MM.1S (cell line): ENCODE measurements around the gene GABRB2.

ENCODE experiments used
- DNase-seq: peaks from one replicate; pipeline ENCODE4 v3.0.0-alpha.2; 2015
- H2AFZ ChIP-seq: fragments of 300-600 bp; sonication (generic); 2 replicates; pipeline ENCODE4 v1.6.0; 2016; ENCODE audit warnings: antibody characterized with exemption, low read length
- H3F3A ChIP-seq: fragments of 300-600 bp; sonication (generic); 2 replicates; pipeline ENCODE4 v1.6.1; 2016; ENCODE audit warnings: mild to moderate bottlenecking, antibody characterized with exemption, low read length, moderate library complexity, mixed read lengths; ENCODE audit not compliant: insufficient read depth
- H3K27ac ChIP-seq: fragments of 300-600 bp; sonication (generic); 2 replicates; pipeline ENCODE4 v1.5.1; 2016; ENCODE audit warnings: mild to moderate bottlenecking, low read length
- H3K27me3 ChIP-seq: fragments of 300-600 bp; sonication (generic); replicated peaks from 2 replicates; pipeline ENCODE4 v1.6.0; 2016; ENCODE audit warnings: low read length; ENCODE audit not compliant: insufficient read depth
- H3K36me3 ChIP-seq: fragments of 300-600 bp; sonication (generic); replicated peaks from 2 replicates; pipeline ENCODE4 v1.6.1; 2016; ENCODE audit warnings: mild to moderate bottlenecking, low read length, mixed read lengths; ENCODE audit not compliant: insufficient read depth
- H3K4me1 ChIP-seq: fragments of 300-600 bp; sonication (generic); 2 replicates; pipeline ENCODE4 v1.6.1; 2016; ENCODE audit warnings: low read length, mixed read lengths
- H3K4me2 ChIP-seq: fragments of 300-600 bp; sonication (generic); 2 replicates; pipeline ENCODE4 v1.6.0; 2016; ENCODE audit warnings: low read depth, low read length
- H3K4me3 ChIP-seq: fragments of 300-600 bp; sonication (generic); 2 replicates; pipeline ENCODE4 v1.5.1; 2016; ENCODE audit warnings: low read length, mixed read lengths
- H3K79me2 ChIP-seq: fragments of 300-600 bp; sonication (generic); 2 replicates; pipeline ENCODE4 v1.6.1; 2016; ENCODE audit warnings: mixed run types, low read length, mixed read lengths
- H3K9ac ChIP-seq: fragments of 300-600 bp; sonication (generic); 2 replicates; pipeline ENCODE4 v1.6.1; 2016; ENCODE audit warnings: low read length, mixed read lengths
- H3K9me2 ChIP-seq: fragments of 300-600 bp; sonication (generic); replicated peaks from 2 replicates; pipeline ENCODE4 v1.6.1; 2016; ENCODE audit warnings: mild to moderate bottlenecking, low read length, mixed read lengths; ENCODE audit not compliant: insufficient read depth
- H3K9me3 ChIP-seq: fragments of 300-600 bp; sonication (generic); replicated peaks from 2 replicates; pipeline ENCODE4 v1.6.1; 2016; ENCODE audit warnings: mild to moderate bottlenecking, low read length, mixed read lengths; ENCODE audit not compliant: insufficient read depth
- H4K20me1 ChIP-seq: fragments of 300-600 bp; sonication (generic); 2 replicates; pipeline ENCODE4 v1.6.1; 2016; ENCODE audit warnings: mild to moderate bottlenecking, low read length, moderate library complexity, mixed read lengths; ENCODE audit not compliant: insufficient read depth
- EZH2 ChIP-seq: fragments of 300-600 bp; sonication (generic); optimal IDR thresholded peaks from 2 replicates; pipeline ENCODE3; 2017; ENCODE audit warnings: low read depth, mild to moderate bottlenecking, antibody characterized with exemption, low read length, mixed read lengths
- EZH2phosphoT487 ChIP-seq: fragments of 300-600 bp; sonication (generic); IDR thresholded peaks from 2 replicates; pipeline ENCODE4 v1.6.1; 2018; ENCODE audit warnings: antibody characterized with exemption, low read length
- TF ChIP-seq, protein P1 (sequence below): fragments of 300-600 bp; sonication (generic); IDR thresholded peaks from 2 replicates; pipeline ENCODE4 v1.5.1; 2016; ENCODE audit warnings: antibody characterized with exemption, low read length, mixed read lengths

The GABRB2 gene

GRCh38 chr5:161403996-161404395, 142.5 kb downstream of the GABRB2 start:
- no peak overlapping the region for H3K9ac ChIP-seq
- H3K36me3 ChIP-seq: no peaks in the 10 kb centered on the region
- H3K27ac ChIP-seq: no peak overlapping the region
- TF ChIP-seq EZH2phosphoT487: no peak
- TF ChIP-seq EZH2: no peak
- TF ChIP-seq, protein P1, sequence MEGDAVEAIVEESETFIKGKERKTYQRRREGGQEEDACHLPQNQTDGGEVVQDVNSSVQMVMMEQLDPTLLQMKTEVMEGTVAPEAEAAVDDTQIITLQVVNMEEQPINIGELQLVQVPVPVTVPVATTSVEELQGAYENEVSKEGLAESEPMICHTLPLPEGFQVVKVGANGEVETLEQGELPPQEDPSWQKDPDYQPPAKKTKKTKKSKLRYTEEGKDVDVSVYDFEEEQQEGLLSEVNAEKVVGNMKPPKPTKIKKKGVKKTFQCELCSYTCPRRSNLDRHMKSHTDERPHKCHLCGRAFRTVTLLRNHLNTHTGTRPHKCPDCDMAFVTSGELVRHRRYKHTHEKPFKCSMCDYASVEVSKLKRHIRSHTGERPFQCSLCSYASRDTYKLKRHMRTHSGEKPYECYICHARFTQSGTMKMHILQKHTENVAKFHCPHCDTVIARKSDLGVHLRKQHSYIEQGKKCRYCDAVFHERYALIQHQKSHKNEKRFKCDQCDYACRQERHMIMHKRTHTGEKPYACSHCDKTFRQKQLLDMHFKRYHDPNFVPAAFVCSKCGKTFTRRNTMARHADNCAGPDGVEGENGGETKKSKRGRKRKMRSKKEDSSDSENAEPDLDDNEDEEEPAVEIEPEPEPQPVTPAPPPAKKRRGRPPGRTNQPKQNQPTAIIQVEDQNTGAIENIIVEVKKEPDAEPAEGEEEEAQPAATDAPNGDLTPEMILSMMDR: no peak
- no peaks in the 10 kb centered on the region for H3K9me3 ChIP-seq
- H3K4me2 ChIP-seq: no peak overlapping the region
- no peak for DNase-seq
- no peaks in the 10 kb centered on the region for H4K20me1 ChIP-seq
- H3F3A ChIP-seq: no peaks in the 10 kb centered on the region
- H2AFZ ChIP-seq: no peak overlapping the region
- H3K4me1 ChIP-seq: no peaks in the 10 kb centered on the region
- H3K9me2 ChIP-seq: no peaks in the 10 kb centered on the region
- no peak overlapping the region for H3K4me3 ChIP-seq
- no peaks in the 10 kb centered on the region for H3K27me3 ChIP-seq
- no peaks in the 10 kb centered on the region for H3K79me2 ChIP-seq

DNA sequence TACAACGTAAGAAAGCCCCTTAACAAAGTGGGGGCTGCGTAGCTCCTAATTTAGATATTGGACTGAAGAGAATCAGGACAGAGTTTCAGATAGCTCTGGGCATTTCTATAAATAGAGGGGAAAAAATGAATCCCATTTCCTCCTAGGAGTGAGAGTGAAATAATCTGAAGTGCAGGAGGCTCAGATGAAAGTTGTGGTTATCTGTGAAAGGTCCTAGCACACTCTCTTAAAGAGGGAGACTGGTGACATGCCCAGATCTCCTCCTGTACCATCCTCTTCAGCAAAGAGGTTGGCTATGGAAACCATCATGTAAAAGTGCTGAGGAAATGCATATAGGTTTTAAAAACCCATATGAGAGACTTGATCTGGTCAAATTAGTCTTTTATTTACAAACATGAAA, 143.4 kb downstream of the GABRB2 start:
- no peak overlapping the region for H2AFZ ChIP-seq
- H3K27ac ChIP-seq: no peak overlapping the region
- no peaks in the 10 kb centered on the region for H4K20me1 ChIP-seq
- H3K4me2 ChIP-seq: no peak overlapping the region
- H3K9ac ChIP-seq: no peak overlapping the region
- no peak overlapping the region for H3K4me3 ChIP-seq
- H3K9me3 ChIP-seq: no peaks in the 10 kb centered on the region
- TF ChIP-seq EZH2phosphoT487: no peak
- TF ChIP-seq, protein P1: no peak
- no peak for TF ChIP-seq EZH2
- H3F3A ChIP-seq: no peaks in the 10 kb centered on the region
- no peaks in the 10 kb centered on the region for H3K4me1 ChIP-seq
- no peaks in the 10 kb centered on the region for H3K36me3 ChIP-seq
- no peak for DNase-seq
- no peaks in the 10 kb centered on the region for H3K9me2 ChIP-seq
- H3K79me2 ChIP-seq: no peaks in the 10 kb centered on the region
- H3K27me3 ChIP-seq: no peaks in the 10 kb centered on the region

DNA sequence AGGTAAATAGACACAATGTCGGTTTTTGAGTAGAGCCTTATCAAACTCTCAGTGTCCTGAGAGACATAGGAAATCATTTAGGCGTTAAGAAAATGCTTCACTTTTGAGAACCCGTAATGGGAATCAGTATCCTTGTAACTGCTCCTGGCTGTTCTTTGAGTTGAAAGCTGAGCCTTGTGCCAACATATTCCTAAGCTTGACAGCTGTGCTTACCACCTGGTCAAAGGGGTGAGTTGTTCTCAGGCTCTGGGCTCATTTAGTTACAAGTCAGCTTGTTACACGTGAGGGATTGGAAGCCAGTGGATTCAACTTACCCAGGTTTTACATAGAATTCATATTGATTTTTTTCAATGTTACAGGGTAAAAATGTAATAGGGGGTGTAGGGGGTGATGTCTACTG, 145.9 kb downstream of the GABRB2 start:
- Histone ChIP-seq H3K4me2 (no peak overlapping the region), H3K4me3 (no peak overlapping the region), H3K9me3 (no peaks in the 10 kb centered on the region), H4K20me1 (no peaks in the 10 kb centered on the region), H3F3A (no peaks in the 10 kb centered on the region), H3K27me3 (no peaks in the 10 kb centered on the region), H3K9me2 (no peaks in the 10 kb centered on the region), H3K4me1 (no peaks in the 10 kb centered on the region), H3K79me2 (no peaks in the 10 kb centered on the region), H3K36me3 (no peaks in the 10 kb centered on the region), H3K9ac (no peak overlapping the region), H2AFZ (no peak overlapping the region), H3K27ac (no peak overlapping the region)
- no peak for TF ChIP-seq EZH2
- TF ChIP-seq EZH2phosphoT487: no peak
- TF ChIP-seq, protein P1: no peak
- DNase-seq: no peak
